ENCODE results near the gene AK1.

- no peak for TF ChIP-seq CTCF (IDR thresholded peaks at IDR 0.05)
- TF ChIP-seq SIN3A (IDR thresholded peaks at IDR 0.05; ENCODE audit: borderline replicate concordance, insufficient read depth, low read depth, low read length) = no peak
- TF ChIP-seq POLR2AphosphoS5 (IDR thresholded peaks at IDR 0.05; ENCODE audit: low read depth, low read length) = no peak
- TF ChIP-seq TCF7L2 (IDR thresholded peaks at IDR 0.05; ENCODE audit: low read depth, low read length) = no peak
Measured at GRCh38 chr9:127919253-127919815, 41.9 kb upstream of the AK1 start.

Measured in Panc1 (cell line).